Neural progenitor cell (in vitro differentiated cells): Measurements from ENCODE around the gene TBC1D1.

Experiments used
- CTCF ChIP-seq: fragments of 200-600 bp; sonication (generic); IDR thresholded peaks from 2 replicates; pipeline ENCODE4 v1.5.1; 2017; ENCODE audit warnings: antibody characterized with exemption, mild to moderate bottlenecking
- EZH2phosphoT487 ChIP-seq: fragments of 200-600 bp; sonication (generic); IDR thresholded peaks from 2 replicates; pipeline ENCODE4 v1.6.1; 2017; ENCODE audit warnings: antibody characterized with exemption

GRCh38 chr4:38014421-38014852 lies 123.6 kb downstream of the TBC1D1 start:
- TF ChIP-seq CTCF (no peak), EZH2phosphoT487 (no peak)
